Lower lobe of right lung (tissue), 2 donors: ENCODE data around the gene SPRY4. TPM values are rescaled to one million over a fixed set of nuclear protein-coding genes. Genes with fewer than 3 reads are reported as not detected.
"Not testable (repeated sequence)": the region's sequence is repeated elsewhere in the genome, so short reads cannot be mapped to it uniquely, and the experiment has no call there.

ENCODE experiments used
- ATAC-seq, 2 donors: fragments of 200-7000 bp; cut with Tn5 transposase; one replicate each; pipeline ENCODE4 v1.9.1; 2020 to 2022; ENCODE audit warnings: mild to moderate bottlenecking in 2 of 2, moderate library complexity in 2 of 2
- DNase-seq: peaks from one replicate; pipeline ENCODE4 v3.0.0-alpha.2; 2020
- H3K27ac ChIP-seq: fragments of 200-600 bp; one replicate; pipeline ENCODE4 v1.8.0; 2022
- H3K27me3 ChIP-seq: fragments of 200-600 bp; one replicate; pipeline ENCODE4 v1.8.0; 2022; ENCODE audit warnings: low read depth
- H3K36me3 ChIP-seq: fragments of 200-600 bp; one replicate; pipeline ENCODE4 v1.8.0; 2022; ENCODE audit warnings: mild to moderate bottlenecking
- H3K4me1 ChIP-seq: fragments of 200-600 bp; one replicate; pipeline ENCODE4 v1.8.0; 2022
- H3K4me3 ChIP-seq: fragments of 200-600 bp; one replicate; pipeline ENCODE4 v1.8.0; 2022; ENCODE audit warnings: mild to moderate bottlenecking
- H3K9me3 ChIP-seq: fragments of 200-600 bp; one replicate; pipeline ENCODE4 v1.8.0; 2022
- CTCF ChIP-seq: fragments of 200-600 bp; IDR thresholded peaks from one replicate; pipeline ENCODE4 v1.8.0; 2022; ENCODE audit warnings: antibody characterized with exemption, mild to moderate bottlenecking
- intact Hi-C: fragments of 100-400 bp; cut with DNase I; formaldehyde crosslinking; loops from one replicate; pipeline ENCODE4 v1.11.0; 2022
- total RNA-seq: library from RNA; stranded (reverse); fragmentation: NEBNext Ultra II Directional; extraction: Animal tissue kit (Norgen Biotek cat#: 25700); gene quantifications from one replicate; pipeline ENCODE4 v1.2.1, GENCODE V29; 2021
- donor health status: DM: no; HTN: yes; CAD: no; lungs with severe emphysema.

SPRY4 gene
- total RNA-seq, 1 donor from 2014 or later = 42.7 TPM

GRCh38 chr5:142356716-142357468 is 32.1 kb upstream of the SPRY4 start:
- DNase-seq (peak; percentile 92), ATAC-seq (peak; percentile 93)
- H3K27me3 ChIP-seq = peaks cover 5% of the 10 kb centered on the region
- H3K36me3 ChIP-seq = no peaks in the 10 kb centered on the region
- no peak for TF ChIP-seq CTCF
- peak overlapping the region; percentile 98 for H3K27ac ChIP-seq
- peak overlapping the region; percentile 60 for H3K4me3 ChIP-seq
- peaks cover 25% of the 10 kb centered on the region for H3K4me1 ChIP-seq
- H3K9me3 ChIP-seq = no peaks in the 10 kb centered on the region
- intact Hi-C loops = no loop called here

GRCh38 chr5:142356349-142356715 is 31.5 kb upstream of the SPRY4 start:
- Histone ChIP-seq H3K4me1 (peaks cover 23% of the 10 kb centered on the region), H3K9me3 (no peaks in the 10 kb centered on the region), H3K36me3 (no peaks in the 10 kb centered on the region), H3K4me3 (peak overlapping the region; percentile 60), H3K27me3 (peaks cover 5% of the 10 kb centered on the region), H3K27ac (peak overlapping the region; percentile 98)
- TF ChIP-seq CTCF = no peak
- no peak for DNase-seq
- ATAC-seq = no peak
- intact Hi-C loops = no loop called here

- Histone ChIP-seq H3K27ac (no peak overlapping the region), H3K36me3 (no peaks in the 10 kb centered on the region), H3K4me3 (no peak overlapping the region), H3K27me3 (no peaks in the 10 kb centered on the region), H3K9me3 (no peaks in the 10 kb centered on the region), H3K4me1 (peaks cover 15% of the 10 kb centered on the region)
- DNase-seq (no peak), ATAC-seq (no peak)
- TF ChIP-seq CTCF = no peak
- intact Hi-C loops = no loop called here
Observed at GRCh38 chr5:142353071-142353472, 28.3 kb upstream of the SPRY4 start.

- ATAC-seq (no peak), DNase-seq (no peak)
- Histone ChIP-seq H3K9me3 (peaks cover 7% of the 10 kb centered on the region), H3K4me3 (no peak overlapping the region), H3K27ac (no peak overlapping the region), H3K4me1 (no peaks in the 10 kb centered on the region), H3K27me3 (no peaks in the 10 kb centered on the region), H3K36me3 (no peaks in the 10 kb centered on the region)
- no peak for TF ChIP-seq CTCF
- intact Hi-C loops = no loop called here
Observed at GRCh38 chr5:142350021-142350420, 25.2 kb upstream of the SPRY4 start.

GRCh38 chr5:142346706-142347105 is 21.9 kb upstream of the SPRY4 start:
- ATAC-seq = no peak
- H3K27ac ChIP-seq = no peak overlapping the region
- no peaks in the 10 kb centered on the region for H3K36me3 ChIP-seq
- intact Hi-C loops = no loop called here
- no peak overlapping the region for H3K4me3 ChIP-seq
- peaks cover 18% of the 10 kb centered on the region for H3K9me3 ChIP-seq
- no peaks in the 10 kb centered on the region for H3K27me3 ChIP-seq
- peaks cover 3% of the 10 kb centered on the region for H3K4me1 ChIP-seq
- no peak for DNase-seq
- TF ChIP-seq CTCF = no peak

GRCh38 chr5:142344915-142345314 is 20.1 kb upstream of the SPRY4 start:
- intact Hi-C loops, H3K4me3 ChIP-seq, H3K36me3 ChIP-seq, ATAC-seq, H3K27me3 ChIP-seq, DNase-seq, H3K27ac ChIP-seq, H3K4me1 ChIP-seq: not testable (repeated sequence)
- peaks cover 18% of the 10 kb centered on the region for H3K9me3 ChIP-seq
